Fibroblast of lung (primary cell): ENCODE data around the gene METTL16.

Experiments used
- EZH2 ChIP-seq: IDR thresholded peaks from 2 replicates; pipeline ENCODE4 v1.5.1; 2012; ENCODE audit warnings: low read length, control low read depth, mild to moderate bottlenecking; ENCODE audit errors: missing control alignments
- TF ChIP-seq, protein P1 (sequence below), 2 donors: IDR thresholded peaks in 1 of 2; conservative IDR thresholded peaks in 1 of 2; 1 replicate in 1 of 2; 2 replicates in 1 of 2; pipeline ENCODE4 v1.5.1; 2011 to 2012; ENCODE audit warnings: low read length in 2 of 2, control low read depth in 1 of 2, inconsistent platforms in 1 of 2, low read depth in 1 of 2, mild to moderate bottlenecking in 1 of 2

DNA sequence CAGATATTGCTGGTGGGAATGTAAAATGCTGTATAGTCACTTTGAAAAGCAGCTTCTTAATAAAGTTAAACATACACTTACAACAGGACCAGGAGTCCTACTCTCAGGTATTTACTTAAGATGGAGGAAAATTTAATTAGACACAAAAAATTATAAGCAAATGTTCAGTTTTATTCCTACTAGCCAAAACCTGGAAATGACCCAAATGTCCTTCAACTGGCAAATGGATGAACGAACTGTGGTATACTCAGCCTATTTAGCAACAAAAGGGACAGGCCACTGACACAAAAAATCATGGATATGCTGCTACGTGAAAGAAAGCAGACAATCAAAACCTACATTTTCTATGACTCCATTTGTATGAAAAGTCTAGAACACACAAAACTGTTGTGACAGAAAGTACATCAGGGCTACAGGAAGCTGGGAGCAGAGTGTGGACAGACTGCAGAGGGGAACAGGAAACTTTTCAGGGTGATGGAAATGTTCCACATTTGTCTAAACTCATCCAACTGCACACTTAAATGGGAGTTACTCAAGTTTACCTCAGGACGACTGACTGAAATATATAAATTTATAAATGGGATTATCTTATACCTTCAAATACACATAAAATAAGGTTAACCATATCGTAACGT, 61.6 kb downstream of the METTL16 start:
- no peak for TF ChIP-seq EZH2
- TF ChIP-seq, protein P1, sequence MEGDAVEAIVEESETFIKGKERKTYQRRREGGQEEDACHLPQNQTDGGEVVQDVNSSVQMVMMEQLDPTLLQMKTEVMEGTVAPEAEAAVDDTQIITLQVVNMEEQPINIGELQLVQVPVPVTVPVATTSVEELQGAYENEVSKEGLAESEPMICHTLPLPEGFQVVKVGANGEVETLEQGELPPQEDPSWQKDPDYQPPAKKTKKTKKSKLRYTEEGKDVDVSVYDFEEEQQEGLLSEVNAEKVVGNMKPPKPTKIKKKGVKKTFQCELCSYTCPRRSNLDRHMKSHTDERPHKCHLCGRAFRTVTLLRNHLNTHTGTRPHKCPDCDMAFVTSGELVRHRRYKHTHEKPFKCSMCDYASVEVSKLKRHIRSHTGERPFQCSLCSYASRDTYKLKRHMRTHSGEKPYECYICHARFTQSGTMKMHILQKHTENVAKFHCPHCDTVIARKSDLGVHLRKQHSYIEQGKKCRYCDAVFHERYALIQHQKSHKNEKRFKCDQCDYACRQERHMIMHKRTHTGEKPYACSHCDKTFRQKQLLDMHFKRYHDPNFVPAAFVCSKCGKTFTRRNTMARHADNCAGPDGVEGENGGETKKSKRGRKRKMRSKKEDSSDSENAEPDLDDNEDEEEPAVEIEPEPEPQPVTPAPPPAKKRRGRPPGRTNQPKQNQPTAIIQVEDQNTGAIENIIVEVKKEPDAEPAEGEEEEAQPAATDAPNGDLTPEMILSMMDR (conservative IDR thresholded peaks at IDR 0.05 in 1 of 2, IDR thresholded peaks at IDR 0.05 in 1 of 2; ENCODE audit: low read depth in 1 of 2, low read length in 2 of 2), result no peak
